Ammon's horn (tissue), 1 donor: ENCODE data around the gene SMIM35.

Source experiments
- DNase-seq: peaks from one replicate; pipeline ENCODE4 v3.0.0-alpha.2; 2016; ENCODE audit warnings: low spot score

SMIM35 gene

GRCh38 chr11:118002541-118003423 lies 84.0 kb downstream of the SMIM35 start:
- DNase-seq: no peak

- DNase-seq: no peak
Observed at GRCh38 chr11:118002010-118002540, 84.7 kb downstream of the SMIM35 start.

- DNase-seq: no peak
Observed at GRCh38 chr11:118001494-118001971, 85.2 kb downstream of the SMIM35 start.

- no peak for DNase-seq
Observed at GRCh38 chr11:118000850-118001228, 85.9 kb downstream of the SMIM35 start.

- no peak for DNase-seq
Observed at GRCh38 chr11:118000067-118000849, 86.5 kb downstream of the SMIM35 start.

- no peak for DNase-seq
Observed at GRCh38 chr11:117999354-117999993, 87.3 kb downstream of the SMIM35 start.

GRCh38 chr11:117998664-117999353 lies 88.0 kb downstream of the SMIM35 start:
- DNase-seq: no peak

- no peak for DNase-seq
Observed at GRCh38 chr11:117997823-117998579, 88.8 kb downstream of the SMIM35 start.

- DNase-seq: no peak
Observed at GRCh38 chr11:117997406-117997805, 89.4 kb downstream of the SMIM35 start.

- DNase-seq: no peak
Observed at GRCh38 chr11:117996058-117996457, 90.7 kb downstream of the SMIM35 start.

- no peak for DNase-seq
Observed at GRCh38 chr11:117995472-117995871, 91.3 kb downstream of the SMIM35 start.

- DNase-seq: peak; percentile 66
Observed at GRCh38 chr11:117993988-117994745, 92.6 kb downstream of the SMIM35 start.

- DNase-seq: no peak
Observed at GRCh38 chr11:117992620-117993019, 94.1 kb downstream of the SMIM35 start.

GRCh38 chr11:117992136-117992535 lies 94.6 kb downstream of the SMIM35 start:
- DNase-seq: no peak

- peak; percentile 52 for DNase-seq
Observed at GRCh38 chr11:117989351-117990102, 97.2 kb downstream of the SMIM35 start.

- peak; percentile 65 for DNase-seq
Observed at GRCh38 chr11:117986981-117987574, 99.7 kb downstream of the SMIM35 start.

GRCh38 chr11:117985953-117986887 lies 100.5 kb downstream of the SMIM35 start, which contains the start of gene IL10RA:
IL10RA (plus strand) TSS chr11:117986394; CDS start chr11:117986468, 74 bp downstream.
- peak; percentile 89 for DNase-seq

- DNase-seq: no peak
Observed at GRCh38 chr11:117984476-117984875, 102.3 kb downstream of the SMIM35 start.
